HCT116 (cell line): ENCODE measurements around the gene WDR27. TPM values are rescaled to one million over a fixed set of nuclear protein-coding genes. Genes with fewer than 3 reads are reported as not detected.

ENCODE experiments used
- ATAC-seq: fragments of 200-7000 bp; cut with Tn5 transposase; 2 replicates; pipeline ENCODE4 v1.9.1; 2020; ENCODE audit warnings: mild to moderate bottlenecking, moderate library complexity
- BruUV-seq: library from RNA; stranded (reverse); fragments of 400-500 nt; replicated peaks from 2 replicates; lab custom pipeline; 2021; lab: Mats Ljungman, UMichigan
- CTCF ChIA-PET: fragments of 300-600 bp; sonication (Branson Sonifier 250); formaldehyde crosslinking; loops from one replicate; lab custom pipeline; 2021; ENCODE audit warnings: antibody characterized with exemption; lab: Charles Lee
- POLR2A ChIA-PET: fragments of 300-600, 350-600 bp; sonication (Branson Sonifier 250); formaldehyde crosslinking; loops from one replicate; lab custom pipeline; 2021; ENCODE audit warnings: antibody characterized with exemption; lab: Charles Lee
- RAD21 ChIA-PET, 2 experiments: fragments of 300-600 bp; sonication (Branson Sonifier 250); formaldehyde crosslinking; loops; one replicate each; lab custom pipeline; 2023; ENCODE audit warnings: low total read pairs in 2 of 2; ENCODE audit not compliant: uncharacterized antibody in 2 of 2, unreplicated experiment in 2 of 2, low non-redundant PET in 1 of 2; lab: Charles Lee
- DNase-seq: peaks from one replicate; pipeline ENCODE4 v3.0.0-alpha.2; 2010; ENCODE audit warnings: low read depth, low spot score
- H2AFZ ChIP-seq: fragments of 200-600 bp; shearing (Covaris generic), sonication (generic); 2 replicates; pipeline ENCODE4 v1.6.1; 2017; ENCODE audit warnings: low read depth, mixed run types, mixed read lengths, antibody characterized with exemption, low read length; ENCODE audit not compliant: poor library complexity, severe bottlenecking
- H3K27ac ChIP-seq: 2 replicates; pipeline ENCODE4 v1.5.1; 2012; ENCODE audit warnings: low read depth, low read length
- H3K27me3 ChIP-seq: fragments of 200-600 bp; sonication (generic); 2 replicates; pipeline ENCODE4 v1.6.1; 2016; ENCODE audit warnings: mixed run types, low read length, mixed read lengths; ENCODE audit not compliant: insufficient read depth
- H3K36me3 ChIP-seq, 2 experiments: fragments of 200-500 bp in 1 of 2; fragments of 200-600 bp in 1 of 2; sonication (Bioruptor generic) in 1 of 2; sonication (generic) in 1 of 2; 2 replicates each; pipeline versions ENCODE4 v1.5.1 to v1.6.1; 2014 to 2016; ENCODE audit warnings: low read length in 2 of 2, inconsistent platforms in 1 of 2, mixed read lengths in 1 of 2, mixed run types in 1 of 2; ENCODE audit not compliant: insufficient read depth in 2 of 2, control insufficient read depth in 1 of 2
- H3K4me1 ChIP-seq, 2 experiments: fragments of 200-600 bp in 1 of 2; sonication (generic) in 1 of 2; 2 replicates each; pipeline versions ENCODE4 v1.5.1 to v1.6.1; 2012 to 2017; ENCODE audit warnings: low read length in 2 of 2, inconsistent platforms in 1 of 2, mild to moderate bottlenecking in 1 of 2, mixed read lengths in 1 of 2, mixed run types in 1 of 2, moderate library complexity in 1 of 2; ENCODE audit not compliant: insufficient read depth in 2 of 2, control insufficient read depth in 1 of 2
- H3K4me2 ChIP-seq: fragments of 200-600 bp; sonication (generic); 2 replicates; pipeline ENCODE4 v1.6.1; 2017; ENCODE audit warnings: mixed run types, low read length, mixed read lengths
- H3K4me3 ChIP-seq, 2 experiments: fragments of 200-600 bp in 1 of 2; sonication (generic) in 1 of 2; replicated peaks in 1 of 2; 2 replicates each; pipeline ENCODE4 v1.5.1; 2011 to 2016; ENCODE audit warnings: low read length in 2 of 2, control low read depth in 1 of 2, low read depth in 1 of 2, mild to moderate bottlenecking in 1 of 2, mixed read lengths in 1 of 2, mixed run types in 1 of 2
- H3K79me2 ChIP-seq: fragments of 200-600 bp; sonication (generic); 2 replicates; pipeline ENCODE4 v1.6.1; 2017; ENCODE audit warnings: mild to moderate bottlenecking, mixed run types, low read length, moderate library complexity, mixed read lengths; ENCODE audit not compliant: insufficient read depth
- H3K9ac ChIP-seq: fragments of 200-600 bp; sonication (generic); 2 replicates; pipeline ENCODE4 v1.6.1; 2016; ENCODE audit warnings: low read length, mixed read lengths
- H3K9me2 ChIP-seq: fragments of 200-600 bp; sonication (generic), shearing (Covaris generic); 2 replicates; pipeline ENCODE4 v1.6.1; 2017; ENCODE audit warnings: mixed run types, mild to moderate bottlenecking, moderate library complexity; ENCODE audit not compliant: insufficient read depth
- H3K9me3 ChIP-seq, 2 experiments: fragments of 200-500 bp in 1 of 2; fragments of 200-600 bp in 1 of 2; sonication (Bioruptor generic) in 1 of 2; sonication (generic) in 1 of 2; 2 replicates each; pipeline ENCODE4 v1.6.1; 2014 to 2017; ENCODE audit warnings: low read length in 2 of 2, mixed read lengths in 2 of 2, inconsistent platforms in 1 of 2, low read depth in 1 of 2, mild to moderate bottlenecking in 1 of 2, mixed run types in 1 of 2, moderate library complexity in 1 of 2; ENCODE audit not compliant: control insufficient read depth in 1 of 2, insufficient read depth in 1 of 2
- H4K20me1 ChIP-seq: fragments of 200-600 bp; sonication (generic), shearing (Covaris generic); 2 replicates; pipeline ENCODE4 v1.6.1; 2017; ENCODE audit warnings: mixed run types, mild to moderate bottlenecking, moderate library complexity; ENCODE audit not compliant: insufficient read depth
- CBX3 ChIP-seq: IDR thresholded peaks from 2 replicates; pipeline ENCODE4 v1.6.1; 2012; ENCODE audit warnings: low read depth
- CTCF ChIP-seq, 3 experiments: fragments of 200-600 bp in 1 of 3; sonication (generic) in 1 of 3; IDR thresholded peaks in 2 of 3; conservative IDR thresholded peaks in 1 of 3; 2 replicates each; pipeline ENCODE4 v1.5.1; 2012 to 2017; ENCODE audit warnings: low read depth in 2 of 3, low read length in 2 of 3, antibody characterized with exemption in 1 of 3, borderline replicate concordance in 1 of 3, control low read depth in 1 of 3, mild to moderate bottlenecking in 1 of 3, mixed read lengths in 1 of 3, mixed run types in 1 of 3, moderate library complexity in 1 of 3; ENCODE audit not compliant: insufficient read depth in 1 of 3
- EZH2phosphoT487 ChIP-seq: fragments of 200-600 bp; IDR thresholded peaks from 2 replicates; pipeline ENCODE4 v1.6.1; 2018; ENCODE audit warnings: antibody characterized with exemption, borderline replicate concordance
- FOSL1 ChIP-seq: IDR thresholded peaks from 2 replicates; pipeline ENCODE4 v1.6.1; 2012; ENCODE audit warnings: low read depth
- JUND ChIP-seq: IDR thresholded peaks from 2 replicates; pipeline ENCODE4 v1.6.1; 2012
- POLR2A ChIP-seq: IDR thresholded peaks from 2 replicates; pipeline ENCODE4 v1.7.0; 2011; ENCODE audit warnings: borderline replicate concordance; ENCODE audit not compliant: insufficient read depth, insufficient read length; ENCODE audit errors: extremely low read depth
- POLR2AphosphoS5 ChIP-seq: IDR thresholded peaks from 2 replicates; pipeline ENCODE4 v1.6.1; 2011; ENCODE audit warnings: mild to moderate bottlenecking, low read depth, low read length, moderate library complexity
- RAD21 ChIP-seq: IDR thresholded peaks from 2 replicates; pipeline ENCODE4 v1.6.1; 2012; ENCODE audit warnings: low read depth, mild to moderate bottlenecking
- SIN3A ChIP-seq: IDR thresholded peaks from 2 replicates; pipeline ENCODE4 v1.6.1; 2012; ENCODE audit warnings: low read depth
- SP1 ChIP-seq: IDR thresholded peaks from 2 replicates; pipeline ENCODE4 v1.6.1; 2012; ENCODE audit warnings: low read depth
- SRF ChIP-seq: IDR thresholded peaks from 2 replicates; pipeline ENCODE4 v1.6.1; 2012; ENCODE audit warnings: low read depth
- TCF7L2 ChIP-seq: IDR thresholded peaks from 2 replicates; pipeline ENCODE4 v1.7.0; 2011; ENCODE audit warnings: borderline replicate concordance, inconsistent platforms; ENCODE audit not compliant: insufficient read depth, insufficient read length; ENCODE audit errors: extremely low read depth
- YY1 ChIP-seq: IDR thresholded peaks from 2 replicates; pipeline ENCODE4 v1.6.1; 2011; ENCODE audit warnings: low read length, low read depth, moderate library complexity, mild to moderate bottlenecking; ENCODE audit not compliant: insufficient replicate concordance; ENCODE audit errors: extremely low read depth
- ZBTB33 ChIP-seq: IDR thresholded peaks from 2 replicates; pipeline ENCODE4 v1.6.1; 2011; ENCODE audit warnings: mild to moderate bottlenecking, low read length, moderate library complexity; ENCODE audit not compliant: insufficient replicate concordance; ENCODE audit errors: extremely low read depth
- ZFX ChIP-seq: fragments of 450-650 bp; IDR thresholded peaks from 2 replicates; pipeline ENCODE4 v1.6.1; 2017
- intact Hi-C: fragments of 100-400 bp; cut with micrococcal nuclease; formaldehyde crosslinking; loops from 2 replicates; pipeline ENCODE4 v1.10.0; 2022
- total RNA-seq: library from RNA; stranded (reverse); gene quantifications from one replicate; pipeline ENCODE4 v1.2.1, GENCODE V29; 2021; ENCODE audit not compliant: unreplicated experiment

The WDR27 gene
- total RNA-seq, 1 experiment from 2014 or later: 60.6 TPM

- TF ChIP-seq SRF (no peak), FOSL1 (no peak), ZFX (no peak)
Observed at GRCh38 chr6:169741344-169741743, 39.5 kb upstream of the WDR27 start (continued).

GRCh38 chr6:169738976-169739529 lies 37.2 kb upstream of the WDR27 start:
- ATAC-seq: no peak
- POLR2A ChIA-PET: no interaction called here
- Histone ChIP-seq H3K4me2 (no peak overlapping the region), H3K9me3 (no peaks in the 10 kb centered on the region), H2AFZ (no peak overlapping the region), H3K36me3 (no peaks in the 10 kb centered on the region), H3K4me1 (no peaks in the 10 kb centered on the region), H3K9me2 (no peaks in the 10 kb centered on the region), H3K79me2 (no peaks in the 10 kb centered on the region), H3K27ac (no peak overlapping the region), H3K27me3 (no peaks in the 10 kb centered on the region), H4K20me1 (no peaks in the 10 kb centered on the region), H3K4me3 (no peak overlapping the region), H3K9ac (no peak overlapping the region)
- DNase-seq: no peak
- TF ChIP-seq FOSL1 (no peak), POLR2A (no peak), YY1 (no peak), TCF7L2 (no peak), SRF (no peak)
- CTCF ChIA-PET: no interaction called here
- RAD21 ChIA-PET: no interaction called here
- intact Hi-C loops: no loop called here
- BruUV-seq: no TSS peak

- intact Hi-C loops: no loop called here
- no peak overlapping the region for H2AFZ ChIP-seq
- ATAC-seq: no peak
- RAD21 ChIA-PET: no interaction called here
- H3K4me1 ChIP-seq: no peaks in the 10 kb centered on the region
- H3K27me3 ChIP-seq: no peaks in the 10 kb centered on the region
- no peaks in the 10 kb centered on the region for H3K9me3 ChIP-seq
- H3K9me2 ChIP-seq: no peaks in the 10 kb centered on the region
- no peaks in the 10 kb centered on the region for H3K36me3 ChIP-seq
- no peak overlapping the region for H3K27ac ChIP-seq
- no peak for DNase-seq
- H3K79me2 ChIP-seq: no peaks in the 10 kb centered on the region
- CTCF ChIA-PET: no interaction called here
- H3K4me3 ChIP-seq: no peak overlapping the region
- POLR2A ChIA-PET: no interaction called here
- no peak overlapping the region for H3K9ac ChIP-seq
- BruUV-seq: no TSS peak
- no peaks in the 10 kb centered on the region for H4K20me1 ChIP-seq
- H3K4me2 ChIP-seq: no peak overlapping the region
- TF ChIP-seq JUND (no peak), EZH2phosphoT487 (no peak), POLR2AphosphoS5 (no peak), ZBTB33 (no peak), ZFX (no peak), SIN3A (no peak), RAD21 (no peak), SP1 (no peak), FOSL1 (no peak), CBX3 (no peak), CTCF (IDR thresholded peaks at IDR 0.05 in 2 of 3, conservative IDR thresholded peaks at IDR 0.05 in 1 of 3; ENCODE audit: borderline replicate concordance in 1 of 3, insufficient read depth in 1 of 3, low read depth in 2 of 3, low read length in 2 of 3) (no peak)
Observed at GRCh38 chr6:169738204-169738975, 36.6 kb upstream of the WDR27 start.
